Mucosa of descending colon (tissue), 3 donors: ENCODE results near the gene B4GALT2. TPM values are rescaled to one million over a fixed set of nuclear protein-coding genes. Genes with fewer than 3 reads are reported as not detected.

Source experiments
- ATAC-seq: fragments of 200-7000 bp; cut with Tn5 transposase; one replicate; pipeline ENCODE4 v1.9.1; 2020; ENCODE audit warnings: mild to moderate bottlenecking, moderate library complexity
- DNase-seq, 3 donors: peaks; one replicate each; pipeline ENCODE4 v3.0.0-alpha.2; 2020
- H3K36me3 ChIP-seq: fragments of 200-600 bp; one replicate; pipeline ENCODE4 v1.8.0; 2021; ENCODE audit warnings: low read depth, mild to moderate bottlenecking
- H3K4me1 ChIP-seq: fragments of 200-600 bp; one replicate; pipeline ENCODE4 v1.8.0; 2021; ENCODE audit warnings: low read depth, mild to moderate bottlenecking
- H3K4me3 ChIP-seq: fragments of 200-600 bp; one replicate; pipeline ENCODE4 v1.8.0; 2021; ENCODE audit warnings: mild to moderate bottlenecking
- H3K9me3 ChIP-seq: fragments of 200-600 bp; one replicate; pipeline ENCODE4 v1.8.0; 2021; ENCODE audit warnings: mild to moderate bottlenecking
- intact Hi-C, 2 donors: fragments of 100-400 bp; cut with DNase I in 1 of 2; cut with micrococcal nuclease in 1 of 2; formaldehyde crosslinking; loops; one replicate each; pipeline versions ENCODE4 v1.11.0 to v1.11.1; 2022; cut with DNase I, micrococcal nuclease
- total RNA-seq, 3 donors: library from RNA; stranded (reverse); fragmentation: NEBNext Ultra II Directional in 2 of 3; extraction: Animal tissue kit (Norgen Biotek cat#: 25700) in 2 of 3; gene quantifications; one replicate each; pipeline versions ENCODE4 v1.2.1 to v1.2.4, GENCODE V29; 2021 to 2023
- TF ChIP-seq, protein P1 (sequence below): fragments of 200-600 bp; IDR thresholded peaks from one replicate; pipeline ENCODE4 v1.8.0; 2022; ENCODE audit warnings: antibody characterized with exemption, mild to moderate bottlenecking
- donor health status: DM: no; HTN: no; CAD: no; lungs with moderate emphysema.
- donor health status: DM: no; HTN: no; CAD: no.
- donor health status: DM: no; HTN: yes; CAD: no.

B4GALT2 gene
- total RNA-seq, 3 donors from 2014 or later = 20.0 to 33.6 (median 28.1) TPM

DNA sequence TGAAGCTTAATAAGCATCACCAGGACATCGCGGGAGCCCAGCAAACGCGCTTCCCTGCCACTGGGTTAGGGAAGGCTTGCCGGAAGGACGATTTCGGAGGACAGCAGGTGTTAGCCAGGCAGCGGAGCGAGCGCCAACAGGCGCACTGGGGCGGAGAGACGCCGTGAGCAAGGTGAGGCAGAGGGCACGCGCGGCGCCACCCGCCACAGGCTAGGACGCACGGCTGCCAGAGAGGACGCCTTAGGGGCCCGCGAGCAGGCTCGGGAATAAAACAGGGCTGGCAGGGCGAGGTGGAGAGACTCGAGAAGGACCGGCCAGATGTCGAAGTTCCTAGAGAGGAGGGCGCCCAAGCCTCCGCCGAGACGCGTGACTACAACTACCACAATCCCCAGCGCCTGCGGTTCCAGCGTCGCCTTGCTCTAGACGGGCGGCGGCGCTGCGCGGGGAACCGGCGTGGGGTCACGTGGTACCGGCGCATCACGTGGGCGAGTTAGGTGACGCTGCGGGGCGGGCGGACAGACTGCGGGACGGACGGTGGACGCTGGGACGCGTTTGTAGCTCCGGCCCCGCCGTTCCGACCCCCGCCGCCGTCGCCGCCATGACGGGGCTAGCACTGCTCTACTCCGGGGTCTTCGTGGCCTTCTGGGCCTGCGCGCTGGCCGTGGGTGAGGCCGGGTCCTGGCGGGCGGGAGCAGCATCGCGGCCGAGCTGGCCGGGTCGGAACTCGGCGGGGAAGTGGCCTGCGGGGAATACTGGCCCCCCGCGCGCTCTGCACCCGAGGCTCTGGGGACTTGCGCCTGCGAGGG is 4.4 kb upstream of the B4GALT2 start, which contains the start of gene ATP6V0B:
Gene ATP6V0B (plus strand): TSS at position 518 of the 806 bp plus-strand sequence. CDS start 81 bp downstream, at position 599.
- intact Hi-C loops = no loop called here
- peak; percentile 86 for ATAC-seq
- no peaks in the 10 kb centered on the region for H3K36me3 ChIP-seq
- TF ChIP-seq, protein P1, sequence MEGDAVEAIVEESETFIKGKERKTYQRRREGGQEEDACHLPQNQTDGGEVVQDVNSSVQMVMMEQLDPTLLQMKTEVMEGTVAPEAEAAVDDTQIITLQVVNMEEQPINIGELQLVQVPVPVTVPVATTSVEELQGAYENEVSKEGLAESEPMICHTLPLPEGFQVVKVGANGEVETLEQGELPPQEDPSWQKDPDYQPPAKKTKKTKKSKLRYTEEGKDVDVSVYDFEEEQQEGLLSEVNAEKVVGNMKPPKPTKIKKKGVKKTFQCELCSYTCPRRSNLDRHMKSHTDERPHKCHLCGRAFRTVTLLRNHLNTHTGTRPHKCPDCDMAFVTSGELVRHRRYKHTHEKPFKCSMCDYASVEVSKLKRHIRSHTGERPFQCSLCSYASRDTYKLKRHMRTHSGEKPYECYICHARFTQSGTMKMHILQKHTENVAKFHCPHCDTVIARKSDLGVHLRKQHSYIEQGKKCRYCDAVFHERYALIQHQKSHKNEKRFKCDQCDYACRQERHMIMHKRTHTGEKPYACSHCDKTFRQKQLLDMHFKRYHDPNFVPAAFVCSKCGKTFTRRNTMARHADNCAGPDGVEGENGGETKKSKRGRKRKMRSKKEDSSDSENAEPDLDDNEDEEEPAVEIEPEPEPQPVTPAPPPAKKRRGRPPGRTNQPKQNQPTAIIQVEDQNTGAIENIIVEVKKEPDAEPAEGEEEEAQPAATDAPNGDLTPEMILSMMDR = no peak
- H3K4me3 ChIP-seq = peak within 1 kb of the TSS; percentile 93
- peak; percentile 98 for DNase-seq
- H3K4me1 ChIP-seq = peaks cover 46% of the 10 kb centered on the region
- H3K9me3 ChIP-seq = no peaks in the 10 kb centered on the region

DNA sequence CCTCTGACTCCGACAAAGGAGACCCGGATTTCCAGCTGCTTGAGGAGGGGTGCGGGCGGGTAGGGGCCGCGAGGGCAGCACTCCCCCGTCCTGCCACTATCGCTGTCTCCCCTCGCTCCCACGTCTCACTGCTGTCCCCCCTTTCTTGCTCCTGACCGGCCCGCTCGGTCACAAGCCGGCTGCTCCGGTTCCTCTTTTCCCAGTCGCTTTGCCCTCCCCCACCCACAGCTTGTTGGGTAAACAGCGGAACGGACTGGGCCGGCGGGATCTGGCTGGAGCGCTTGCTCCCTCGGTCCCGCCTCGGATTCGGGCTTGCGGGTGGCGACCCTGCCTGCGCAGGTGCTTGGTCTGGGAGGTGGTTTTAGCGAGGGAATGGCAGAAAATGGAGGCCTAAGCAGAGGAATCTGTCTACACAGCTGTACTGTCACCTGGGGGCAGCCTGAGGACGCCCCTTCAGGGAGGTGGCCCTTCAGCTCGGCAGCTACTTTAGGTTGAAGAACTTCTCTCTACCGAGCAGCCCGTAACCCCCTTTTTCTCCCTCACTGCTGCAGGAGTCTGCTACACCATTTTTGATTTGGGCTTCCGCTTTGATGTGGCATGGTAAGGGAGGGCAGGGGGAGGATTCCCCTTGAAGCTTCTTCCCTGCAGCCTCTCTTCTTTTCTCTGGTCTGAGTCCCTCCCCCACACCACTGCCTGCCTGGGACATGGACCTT is 3.6 kb upstream of the B4GALT2 start:
- H3K36me3 ChIP-seq = no peaks in the 10 kb centered on the region
- no peaks in the 10 kb centered on the region for H3K9me3 ChIP-seq
- TF ChIP-seq, protein P1 = no peak
- DNase-seq (peak; percentile 78 to 86 (median 80)), ATAC-seq (peak; percentile 46)
- H3K4me3 ChIP-seq = peak overlapping the region; percentile 93
- intact Hi-C loops = no loop called here
- peaks cover 52% of the 10 kb centered on the region for H3K4me1 ChIP-seq

DNA sequence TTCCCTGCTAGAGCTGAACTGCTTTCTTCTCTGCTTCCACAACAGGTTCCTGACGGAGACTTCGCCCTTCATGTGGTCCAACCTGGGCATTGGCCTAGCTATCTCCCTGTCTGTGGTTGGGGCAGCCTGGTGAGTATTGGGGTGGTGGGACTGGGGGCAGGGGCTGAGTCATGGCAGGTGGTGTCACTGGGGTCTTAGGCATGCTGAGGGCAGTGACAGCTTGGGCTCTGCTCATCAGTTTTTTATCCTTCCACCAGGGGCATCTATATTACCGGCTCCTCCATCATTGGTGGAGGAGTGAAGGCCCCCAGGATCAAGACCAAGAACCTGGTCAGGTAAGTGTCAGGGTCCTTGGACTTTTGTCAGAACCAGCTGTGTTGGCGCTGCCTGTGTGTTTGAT is 3.0 kb upstream of the B4GALT2 start:
- H3K36me3 ChIP-seq = no peaks in the 10 kb centered on the region
- ATAC-seq (no peak), DNase-seq (no peak)
- no peak overlapping the region for H3K4me3 ChIP-seq
- H3K4me1 ChIP-seq = peaks cover 52% of the 10 kb centered on the region
- intact Hi-C loops = no loop called here
- H3K9me3 ChIP-seq = no peaks in the 10 kb centered on the region
- TF ChIP-seq, protein P1 = no peak

DNA sequence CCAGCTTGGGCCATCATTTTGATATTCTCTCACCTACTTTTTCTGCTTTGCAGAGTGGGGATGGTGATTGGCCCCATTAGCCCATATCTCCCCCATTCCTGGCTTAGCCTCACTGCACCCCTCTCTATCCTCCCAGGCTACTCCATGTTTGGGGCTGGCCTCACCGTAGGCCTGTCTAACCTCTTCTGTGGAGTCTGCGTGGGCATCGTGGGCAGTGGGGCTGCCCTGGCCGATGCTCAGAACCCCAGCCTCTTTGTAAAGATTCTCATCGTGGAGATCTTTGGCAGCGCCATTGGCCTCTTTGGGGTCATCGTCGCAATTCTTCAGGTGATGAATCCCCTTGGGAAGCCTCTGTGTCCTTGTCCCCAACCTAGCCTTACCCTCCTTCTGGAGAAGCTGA is 2.1 kb upstream of the B4GALT2 start:
- H3K9me3 ChIP-seq = no peaks in the 10 kb centered on the region
- no peak overlapping the region for H3K4me3 ChIP-seq
- ATAC-seq (no peak), DNase-seq (no peak)
- H3K36me3 ChIP-seq = no peaks in the 10 kb centered on the region
- intact Hi-C loops = no loop called here
- TF ChIP-seq, protein P1 = no peak
- peaks cover 56% of the 10 kb centered on the region for H3K4me1 ChIP-seq

DNA sequence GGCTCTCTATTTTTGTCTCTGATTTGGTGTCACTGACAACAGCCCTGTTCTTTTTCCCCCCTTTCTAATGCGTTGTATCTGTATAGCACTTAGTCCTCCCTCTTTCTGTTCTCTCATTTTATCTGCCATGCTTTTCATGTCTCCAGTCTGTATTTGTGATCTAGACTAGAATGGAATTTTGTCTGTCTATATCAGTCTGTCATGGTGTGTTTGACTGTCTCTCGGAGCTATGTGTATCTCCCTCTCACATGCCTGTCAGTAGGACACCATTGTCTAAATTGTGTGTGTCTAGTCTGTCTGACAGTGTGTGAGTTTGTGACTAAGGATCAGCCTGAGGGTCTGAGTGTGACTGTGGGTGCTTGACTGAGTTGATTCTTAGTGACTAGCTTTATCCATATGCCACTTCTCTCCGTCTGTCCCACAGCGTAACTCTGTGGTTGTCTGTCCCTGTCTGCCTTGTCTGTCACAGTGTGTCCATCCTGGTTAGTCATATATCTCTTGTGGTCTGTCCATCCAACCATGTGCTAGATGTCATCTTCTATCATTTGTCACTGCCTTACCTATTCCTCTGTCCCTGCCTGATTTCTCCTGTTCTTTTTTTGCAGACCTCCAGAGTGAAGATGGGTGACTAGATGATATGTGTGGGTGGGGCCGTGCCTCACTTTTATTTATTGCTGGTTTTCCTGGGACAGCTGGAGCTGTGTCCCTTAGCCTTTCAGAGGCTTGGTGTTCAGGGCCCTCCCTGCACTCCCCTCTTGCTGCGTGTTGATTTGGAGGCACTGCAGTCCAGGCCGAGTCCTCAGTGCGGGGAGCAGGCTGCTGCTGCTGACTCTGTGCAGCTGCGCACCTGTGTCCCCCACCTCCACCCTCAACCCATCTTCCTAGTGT is 1.4 kb upstream of the B4GALT2 start:
- intact Hi-C loops = no loop called here
- ATAC-seq (no peak), DNase-seq (no peak)
- Histone ChIP-seq H3K36me3 (no peaks in the 10 kb centered on the region), H3K4me3 (no peak overlapping the region), H3K4me1 (peaks cover 56% of the 10 kb centered on the region), H3K9me3 (no peaks in the 10 kb centered on the region)
- TF ChIP-seq, protein P1 = no peak
